Cardiac fibroblast (primary cell): ENCODE results near the gene CDK11A.
"Not testable (repeated sequence)": the region's sequence is repeated elsewhere in the genome, so short reads cannot be mapped to it uniquely, and the experiment has no call there.

Source experiments
- DNase-seq, 2 donors: peaks; one replicate each; pipeline versions ENCODE4 v3.0.0 to v3.0.0-alpha.2; 2010; ENCODE audit warnings: low read depth in 2 of 2
- H3K4me3 ChIP-seq, 2 donors: replicated peaks in 1 of 2; 1 replicate in 1 of 2; 2 replicates in 1 of 2; pipeline ENCODE4 v1.5.1; 2011; ENCODE audit warnings: low read depth in 2 of 2, low read length in 2 of 2, mild to moderate bottlenecking in 2 of 2, moderate library complexity in 1 of 2
- TF ChIP-seq, protein P1 (sequence below): IDR thresholded peaks from one replicate; pipeline ENCODE4 v1.5.1; 2011; ENCODE audit warnings: low read depth, mild to moderate bottlenecking, low read length, inconsistent platforms

The CDK11A gene

DNA sequence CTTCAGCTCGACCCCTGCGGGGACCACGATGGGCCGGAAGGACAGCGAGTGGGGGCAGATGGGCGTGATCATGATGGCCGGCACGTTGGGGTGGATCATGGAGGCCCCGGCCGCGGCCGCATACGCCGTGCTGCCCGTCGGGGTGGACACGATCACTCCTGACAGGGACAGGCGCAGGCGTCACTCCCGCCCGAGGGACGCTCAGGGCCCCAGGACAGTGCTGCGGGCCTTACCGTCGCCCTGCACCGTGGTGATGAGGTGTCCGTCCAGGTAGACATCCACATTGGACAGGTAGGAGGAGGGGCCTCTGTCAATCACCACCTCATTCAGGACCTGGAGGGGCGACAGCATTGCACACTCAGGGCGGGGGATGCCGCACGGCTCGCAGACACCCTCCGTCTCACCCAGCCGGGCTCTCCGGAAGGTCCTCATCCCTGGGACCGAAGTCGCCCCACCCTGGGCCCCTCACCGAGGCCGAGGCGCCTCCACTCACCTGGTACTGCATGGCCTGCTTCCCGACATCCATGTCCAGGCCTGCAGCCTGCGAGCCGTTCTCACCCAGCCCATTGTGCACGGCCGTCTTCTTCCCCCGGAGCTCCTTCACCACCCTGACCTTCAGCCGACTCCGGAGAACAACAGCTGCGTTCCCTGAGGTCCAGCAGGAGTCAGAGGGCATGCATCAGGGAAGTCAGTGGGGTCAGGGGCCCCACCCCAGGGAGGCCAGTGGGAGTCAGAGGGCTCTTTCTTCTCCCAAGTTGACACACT lies 30.1 kb upstream of the CDK11A start:
- TF ChIP-seq, protein P1, sequence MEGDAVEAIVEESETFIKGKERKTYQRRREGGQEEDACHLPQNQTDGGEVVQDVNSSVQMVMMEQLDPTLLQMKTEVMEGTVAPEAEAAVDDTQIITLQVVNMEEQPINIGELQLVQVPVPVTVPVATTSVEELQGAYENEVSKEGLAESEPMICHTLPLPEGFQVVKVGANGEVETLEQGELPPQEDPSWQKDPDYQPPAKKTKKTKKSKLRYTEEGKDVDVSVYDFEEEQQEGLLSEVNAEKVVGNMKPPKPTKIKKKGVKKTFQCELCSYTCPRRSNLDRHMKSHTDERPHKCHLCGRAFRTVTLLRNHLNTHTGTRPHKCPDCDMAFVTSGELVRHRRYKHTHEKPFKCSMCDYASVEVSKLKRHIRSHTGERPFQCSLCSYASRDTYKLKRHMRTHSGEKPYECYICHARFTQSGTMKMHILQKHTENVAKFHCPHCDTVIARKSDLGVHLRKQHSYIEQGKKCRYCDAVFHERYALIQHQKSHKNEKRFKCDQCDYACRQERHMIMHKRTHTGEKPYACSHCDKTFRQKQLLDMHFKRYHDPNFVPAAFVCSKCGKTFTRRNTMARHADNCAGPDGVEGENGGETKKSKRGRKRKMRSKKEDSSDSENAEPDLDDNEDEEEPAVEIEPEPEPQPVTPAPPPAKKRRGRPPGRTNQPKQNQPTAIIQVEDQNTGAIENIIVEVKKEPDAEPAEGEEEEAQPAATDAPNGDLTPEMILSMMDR = no peak
- no peak overlapping the region for H3K4me3 ChIP-seq
- DNase-seq = no peak

DNA sequence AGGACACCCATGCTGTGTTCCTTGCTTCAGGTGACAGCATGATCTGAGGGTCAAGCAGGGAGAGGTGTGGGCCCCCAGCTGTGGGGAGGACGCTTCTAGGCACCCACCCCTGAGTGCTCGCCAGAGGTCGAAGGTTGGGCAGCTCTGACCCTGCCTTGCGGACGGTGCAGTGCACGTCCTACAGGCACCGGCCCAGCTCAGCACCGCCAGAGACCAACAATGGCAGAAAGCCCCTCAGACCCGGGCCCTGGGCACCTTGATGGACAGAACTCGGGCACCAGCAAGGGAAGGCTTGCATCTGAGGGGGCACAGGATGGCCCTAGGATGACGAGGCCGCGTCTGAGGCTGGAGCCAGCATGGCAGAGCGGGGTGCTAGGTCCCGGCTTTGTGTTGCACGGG lies 29.4 kb upstream of the CDK11A start:
- no peak for DNase-seq
- TF ChIP-seq, protein P1 = no peak
- H3K4me3 ChIP-seq = no peak overlapping the region

DNA sequence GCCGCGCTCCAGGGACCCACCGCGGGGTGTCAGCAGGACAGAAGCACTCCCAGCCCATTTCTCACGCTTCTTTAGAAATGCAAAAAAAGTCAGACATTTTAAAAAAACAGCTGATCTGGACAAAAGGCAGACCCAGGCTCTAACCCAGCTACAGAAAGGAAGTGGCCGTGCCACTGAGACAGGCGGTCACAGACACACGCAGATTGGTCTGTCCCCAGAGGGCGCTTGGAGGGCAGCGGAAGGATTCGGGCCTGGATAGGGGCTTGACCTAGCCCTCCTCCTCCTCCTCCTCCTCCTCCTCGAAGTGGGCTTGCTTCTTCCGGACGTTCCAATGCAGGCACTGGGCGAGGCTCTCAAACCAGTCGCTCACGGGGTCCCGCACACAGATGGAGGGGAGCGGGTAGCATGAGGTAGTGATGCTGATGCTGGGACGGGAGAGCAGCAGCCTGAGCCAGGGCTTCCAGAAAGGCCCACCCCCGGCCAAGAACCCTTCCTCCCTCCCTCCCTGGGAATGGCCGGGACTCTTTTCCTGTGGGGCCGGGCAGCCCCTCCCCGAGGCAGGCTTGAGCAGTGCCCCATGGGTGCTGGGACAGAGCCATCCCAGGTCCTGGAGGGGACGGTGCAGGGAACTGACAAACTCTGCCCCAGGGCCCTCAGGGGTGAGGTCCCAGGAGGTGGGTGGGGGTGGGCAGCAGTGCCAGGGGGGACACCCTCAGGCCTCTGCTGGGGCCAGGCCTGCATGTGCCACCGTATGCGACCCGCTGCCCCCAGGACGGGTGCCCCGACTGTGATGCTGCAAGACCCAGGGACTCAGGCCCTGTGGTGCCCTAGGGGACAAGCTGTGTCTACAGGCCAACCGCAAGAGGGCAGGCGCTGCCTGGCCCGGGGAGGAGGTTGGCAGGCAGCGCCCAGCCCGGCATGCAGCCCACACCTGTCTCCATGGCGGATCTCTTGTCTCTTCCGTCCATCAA lies 28.8 kb upstream of the CDK11A start:
- DNase-seq = no peak
- TF ChIP-seq, protein P1 = no peak
- no peak overlapping the region for H3K4me3 ChIP-seq

DNA sequence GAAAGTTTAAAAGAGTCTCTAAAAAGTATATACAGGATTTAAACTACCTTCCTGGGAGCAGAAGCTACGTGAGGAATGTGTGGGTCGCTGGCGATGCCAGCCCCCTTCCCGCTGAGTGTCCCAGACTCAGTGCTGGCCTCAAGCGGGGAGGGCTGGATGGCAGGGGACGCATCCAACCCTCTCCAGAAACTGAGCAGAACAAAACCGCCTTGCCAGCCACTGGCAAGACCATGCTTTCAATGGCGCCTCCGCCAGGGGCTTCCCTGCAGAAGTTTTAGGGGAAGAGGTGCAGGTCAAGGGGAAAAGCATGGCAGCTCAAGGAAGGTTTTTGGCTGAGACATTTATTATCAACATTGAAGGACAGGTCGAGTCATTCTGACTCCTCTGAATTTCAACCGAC lies 28.0 kb upstream of the CDK11A start:
- H3K4me3 ChIP-seq = no peak overlapping the region
- no peak for DNase-seq
- TF ChIP-seq, protein P1 = no peak

DNA sequence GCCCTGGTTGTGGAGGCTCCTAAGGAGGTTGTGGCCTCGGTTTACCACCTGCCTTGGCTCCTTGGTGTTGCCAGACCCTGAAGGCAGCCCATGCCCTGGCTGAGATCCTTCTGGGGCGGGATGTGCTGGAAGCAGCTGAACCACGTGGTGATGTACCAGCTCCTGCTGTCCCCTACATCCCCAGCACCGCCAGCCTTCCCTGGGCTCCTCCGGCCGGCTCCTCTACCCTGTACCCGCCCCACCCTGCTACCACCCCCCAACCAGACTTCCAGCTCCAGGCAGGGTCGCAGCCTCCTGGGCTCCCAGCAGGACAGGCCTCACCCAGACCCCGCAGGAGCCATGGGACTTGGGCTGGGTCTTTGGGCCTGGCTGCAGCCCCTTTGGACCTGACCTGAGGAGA lies 25.8 kb upstream of the CDK11A start:
- not testable (repeated sequence) for H3K4me3 ChIP-seq, DNase-seq

DNA sequence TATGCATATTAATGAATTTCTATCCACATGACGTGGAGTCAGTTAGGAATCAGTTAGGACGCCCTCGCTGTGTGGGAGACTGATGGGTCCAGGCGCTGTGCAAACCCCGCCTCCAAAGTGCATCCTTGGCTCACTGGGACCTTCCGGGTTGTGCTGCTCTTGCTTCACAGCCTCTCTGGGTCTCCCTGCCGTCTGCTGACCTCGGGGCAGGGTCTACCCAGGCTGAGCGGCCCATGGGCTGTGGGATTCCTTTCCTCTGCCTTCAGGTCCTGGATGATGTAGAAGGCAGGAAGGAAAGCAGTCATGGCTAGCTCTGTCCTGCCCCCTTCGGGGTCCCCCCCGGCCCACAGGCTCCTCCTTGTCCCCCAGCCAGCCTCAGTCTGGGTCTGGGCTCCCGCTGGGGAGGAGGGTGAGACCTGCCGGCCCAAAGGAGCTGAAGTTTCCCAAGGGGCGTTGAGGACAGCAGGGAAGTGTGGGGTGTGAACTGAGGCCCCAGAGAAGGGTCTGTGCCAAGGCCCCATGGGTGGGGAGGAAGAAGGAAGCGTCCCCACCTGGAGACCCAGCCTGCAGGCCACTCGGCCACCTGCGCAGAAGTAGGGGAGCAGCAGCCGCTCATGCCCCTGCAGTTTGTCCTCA lies 24.6 kb upstream of the CDK11A start:
- DNase-seq = no peak
- no peak overlapping the region for H3K4me3 ChIP-seq
- TF ChIP-seq, protein P1 = no peak

DNA sequence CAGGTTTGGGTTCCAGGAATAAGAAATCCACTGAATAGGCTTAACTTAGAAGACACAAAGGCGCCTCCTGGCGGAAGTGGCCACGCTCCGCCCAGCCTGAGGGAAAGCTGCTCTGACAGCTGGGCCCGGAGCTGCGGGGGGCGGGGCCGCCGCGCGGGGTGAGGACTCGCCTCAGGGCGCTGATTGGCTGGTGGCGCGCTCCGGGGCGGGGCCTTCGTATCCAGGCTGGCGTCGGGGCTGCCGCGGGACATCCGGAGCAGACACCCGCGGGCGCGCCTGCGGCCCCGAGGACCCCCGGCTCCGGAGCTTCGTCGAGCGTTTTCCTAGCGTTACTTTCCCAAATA lies 22.4 kb upstream of the CDK11A start:
- DNase-seq = not testable (repeated sequence)
- peak overlapping the region in 1 of 2 donors; percentile 48 for H3K4me3 ChIP-seq

DNA sequence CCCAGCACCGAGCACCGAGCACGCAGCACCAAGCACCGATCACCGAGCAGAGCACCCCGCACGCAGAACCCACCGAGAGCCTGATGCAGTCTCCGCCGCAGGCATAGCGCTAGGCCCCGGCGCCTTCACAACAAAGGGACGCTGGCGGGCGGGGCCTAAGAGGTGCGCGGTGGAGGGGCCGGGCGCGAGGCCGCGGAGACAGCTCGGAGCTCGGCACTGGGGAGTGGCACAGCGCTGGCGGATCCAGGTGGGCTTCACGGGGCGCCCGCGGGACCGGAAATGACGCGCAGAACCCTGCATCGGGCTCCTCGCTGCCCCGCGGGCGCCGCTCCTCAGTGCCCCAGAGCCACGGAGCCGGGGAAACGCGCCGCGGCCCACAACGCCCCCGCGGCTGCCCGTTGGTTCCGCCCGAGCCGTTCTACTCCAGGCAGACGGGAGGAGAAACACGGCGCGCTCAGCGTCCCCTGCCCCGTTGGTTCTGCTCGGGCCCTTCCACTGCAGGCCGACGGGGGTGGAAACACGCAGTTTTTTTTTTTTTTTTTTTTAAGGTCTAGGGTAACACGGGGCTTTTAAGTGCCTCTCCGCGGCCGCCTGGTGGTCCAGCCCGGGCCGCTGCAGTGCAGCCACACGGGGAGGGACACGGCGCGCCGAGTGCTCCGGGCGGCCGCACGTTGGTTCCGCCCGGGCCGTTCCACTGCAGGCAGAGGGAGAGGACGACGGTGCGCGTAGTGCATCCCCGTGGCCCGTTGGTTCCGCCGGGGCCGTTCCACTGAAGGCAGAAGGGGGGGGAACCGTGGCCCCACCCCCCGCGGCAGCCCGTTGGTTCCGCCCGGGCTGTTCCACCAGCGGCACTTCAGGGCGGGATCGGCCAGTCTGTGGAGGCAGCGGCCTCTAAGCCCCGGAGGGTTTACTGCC lies 21.8 kb upstream of the CDK11A start:
- H3K4me3 ChIP-seq = peak overlapping the region; percentile 37 to 48

DNA sequence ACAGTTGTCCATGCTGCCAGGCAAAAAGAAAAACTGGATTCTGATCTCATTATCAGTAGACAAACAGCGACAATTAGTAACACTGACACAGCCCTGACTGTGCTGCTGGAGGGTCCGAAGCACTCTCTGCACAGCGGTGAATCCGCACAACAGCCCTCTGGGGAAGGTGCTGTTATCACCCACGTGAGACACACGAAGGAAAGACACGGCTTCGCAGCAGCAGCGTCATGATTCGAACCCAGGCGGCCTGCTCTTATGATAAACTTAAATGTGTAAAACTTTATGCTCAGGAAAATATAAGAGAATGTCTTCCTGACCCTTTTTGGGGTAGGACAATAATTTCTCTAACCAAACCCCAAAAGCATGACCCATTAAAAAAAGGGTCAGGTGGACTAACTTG lies 18.4 kb upstream of the CDK11A start:
- not testable (repeated sequence) for DNase-seq, H3K4me3 ChIP-seq

More for the DNA sequence above, 21.8 kb upstream of the CDK11A start:
- DNase-seq = peak; percentile 80 to 87

DNA sequence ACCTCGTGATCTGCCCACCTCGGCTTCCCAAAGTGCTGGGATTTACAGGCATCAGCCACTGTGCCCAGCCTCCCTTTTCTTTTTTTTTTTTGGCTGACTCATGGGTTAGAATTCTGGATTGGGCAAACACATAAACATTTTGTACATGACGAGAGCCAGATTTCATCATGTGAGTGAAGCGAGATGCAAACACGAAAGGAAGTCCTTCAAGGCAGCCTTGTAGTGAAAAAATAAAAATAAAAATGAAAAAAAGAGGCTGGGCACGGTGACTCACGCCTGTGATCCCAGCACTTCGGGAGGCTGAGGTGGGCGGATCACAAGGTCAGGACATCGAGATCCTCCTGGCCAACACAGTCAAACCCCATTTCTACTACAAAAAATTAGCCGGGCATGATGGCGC lies 16.9 kb upstream of the CDK11A start:
- DNase-seq = peak; percentile 98 to 99
- H3K4me3 ChIP-seq = not testable (repeated sequence)
